Activated CD4-positive, alpha-beta T cell treated with anti-CD3 and anti-CD28 coated beads, Interleukin-2, amount 50 U/mL, for 16 hours (primary cell): Measurements from ENCODE around the gene CFAP251.
A peak's percentile ranks its signal among the peaks of the same experiment; 100 is the strongest.

Experiments
- DNase-seq: peaks from one replicate; pipeline ENCODE4 v3.0.0-alpha.2; 2020

The CFAP251 gene

DNA sequence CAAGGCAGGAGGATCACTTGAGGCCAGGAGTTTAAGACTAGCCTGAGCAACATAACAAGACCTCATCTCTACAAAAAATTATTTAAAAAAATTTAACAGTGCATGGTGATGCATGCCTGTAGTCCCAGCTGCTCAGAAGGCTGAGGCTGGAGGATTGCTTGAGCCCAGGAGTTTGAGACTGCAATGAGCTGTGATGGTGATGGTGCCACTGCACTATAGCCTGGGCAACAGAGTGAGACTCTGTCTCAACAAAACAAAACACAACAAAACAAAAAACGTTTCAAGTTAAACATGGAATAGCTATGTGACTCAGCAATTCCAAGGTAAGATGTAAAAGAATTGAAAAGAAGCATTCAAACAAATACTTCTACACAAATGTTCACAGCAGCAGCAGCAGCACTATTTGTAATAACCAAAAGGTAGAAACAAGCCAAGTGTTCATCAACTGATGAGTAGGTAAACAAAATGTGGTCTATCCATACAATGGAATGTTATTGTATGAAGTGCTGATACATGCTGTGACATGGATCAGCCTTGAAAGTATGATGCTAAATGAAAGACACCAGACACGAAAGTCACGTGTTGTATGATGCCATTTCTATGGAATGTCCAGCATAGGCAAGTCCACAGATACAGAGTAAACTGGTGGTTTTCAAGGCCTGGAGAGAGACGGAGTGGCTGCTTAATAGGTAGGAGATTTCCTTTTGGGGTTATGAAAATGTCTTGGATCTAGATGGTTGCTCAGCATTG lies 31.4 kb downstream of the CFAP251 start:
- DNase-seq, result no peak

DNA sequence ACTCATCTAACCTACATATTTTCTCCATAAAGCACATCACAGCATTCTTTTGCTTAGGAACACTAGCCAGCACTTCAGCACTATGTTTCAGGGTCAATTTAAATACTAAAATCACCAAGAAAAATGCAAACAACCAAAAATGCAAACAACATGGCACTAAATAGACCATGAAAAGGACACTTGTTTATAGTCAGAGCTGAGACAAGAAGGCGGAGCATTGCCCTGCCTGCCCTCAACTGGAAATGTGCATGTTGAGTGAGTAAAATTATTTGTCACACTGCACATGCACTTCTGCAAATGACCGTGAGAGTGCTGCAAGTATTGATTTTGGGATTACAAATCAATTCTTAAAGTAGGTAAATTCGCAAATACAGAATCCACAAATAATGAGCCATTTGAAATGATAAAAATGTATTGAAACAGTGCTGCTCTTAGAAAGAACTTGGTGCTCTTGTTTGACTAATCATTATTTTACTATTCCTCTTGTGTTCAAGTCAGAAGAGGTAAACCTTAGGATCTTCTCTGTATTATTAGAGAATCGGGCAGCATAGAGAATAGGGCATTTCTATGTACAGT lies 34.8 kb downstream of the CFAP251 start:
- DNase-seq, result no peak

DNA sequence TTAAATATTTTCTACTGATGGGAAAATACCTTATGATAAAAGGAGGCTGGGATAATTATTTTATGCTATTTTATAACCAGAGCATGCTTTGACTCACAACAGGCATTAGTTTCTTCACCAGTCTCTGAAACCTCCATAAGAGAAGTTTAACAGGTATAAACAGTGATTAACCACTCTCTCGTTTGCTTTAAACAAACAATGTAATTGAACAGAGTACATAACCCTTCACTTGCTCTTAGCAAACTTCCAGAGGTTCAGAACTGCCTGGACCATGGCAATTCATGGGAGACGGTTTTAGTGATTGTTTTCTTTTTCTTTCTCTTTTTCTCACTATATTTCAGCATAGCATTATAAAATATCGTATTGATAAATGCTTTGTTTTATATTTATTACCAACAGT lies 35.3 kb downstream of the CFAP251 start:
- DNase-seq, result no peak

GRCh38 chr12:121955258-121956237 lies 37.2 kb downstream of the CFAP251 start:
- no peak for DNase-seq

DNA sequence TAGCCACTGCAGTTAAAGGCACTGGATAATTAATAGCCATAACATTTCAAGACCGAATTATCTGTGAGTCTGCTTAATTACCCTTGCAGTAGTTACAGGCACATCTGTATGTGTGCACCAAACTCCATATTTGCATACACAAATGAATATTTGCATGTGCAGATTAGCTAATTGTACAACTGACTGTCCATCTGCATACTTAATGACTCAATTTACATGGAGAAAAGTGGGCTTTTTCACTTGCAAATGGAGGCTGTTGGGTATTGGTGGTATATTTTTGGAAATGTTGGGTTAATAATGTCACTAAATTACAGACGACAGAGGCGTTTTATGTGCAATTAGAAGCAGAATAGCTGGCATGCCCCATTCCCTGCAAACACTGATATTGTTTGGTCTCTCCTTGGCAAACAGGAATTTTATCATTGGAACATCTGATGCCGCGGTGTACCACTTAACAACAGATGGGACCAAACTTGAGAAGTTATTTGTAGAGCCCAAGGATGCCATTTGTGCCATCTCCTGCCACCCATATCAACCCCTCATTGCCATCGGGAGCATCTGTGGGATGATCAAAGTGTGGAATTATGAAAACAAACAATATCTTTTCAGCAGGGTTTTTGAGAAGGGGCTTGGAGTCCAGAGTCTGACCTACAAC lies 39.6 kb downstream of the CFAP251 start:
- no peak for DNase-seq

DNA sequence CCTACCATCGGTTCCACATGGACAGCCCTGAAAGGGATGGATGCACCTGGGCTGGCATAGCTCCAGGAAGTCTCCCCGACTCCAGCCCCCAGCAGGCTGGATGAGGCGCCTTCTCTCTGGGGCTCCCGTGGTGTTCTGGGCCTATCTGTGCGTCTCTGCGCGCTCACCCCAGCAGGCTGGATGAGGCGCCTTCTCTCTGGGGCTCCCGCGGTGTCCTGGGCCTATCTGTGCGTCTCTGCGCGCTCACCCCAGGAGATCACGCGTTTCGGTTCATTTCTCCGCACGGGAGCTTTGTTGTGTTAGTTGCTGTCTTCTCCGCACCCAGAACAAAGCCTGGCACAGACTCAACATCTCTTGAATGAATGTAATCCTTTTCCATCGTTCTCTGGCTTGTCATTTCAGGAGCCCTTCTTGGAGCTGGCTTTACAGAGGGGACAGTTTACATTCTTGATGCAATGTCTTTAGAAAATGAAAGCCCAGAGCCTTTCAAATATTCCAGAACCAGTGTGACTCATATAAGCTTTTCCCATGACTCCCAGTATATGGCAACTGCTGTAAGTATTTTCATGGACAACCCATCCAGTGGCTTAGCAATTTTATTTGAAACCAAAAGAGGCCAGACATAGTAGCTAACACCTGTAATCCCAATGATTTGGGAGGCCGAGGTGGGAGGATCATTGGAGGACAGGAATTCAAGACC lies 40.3 kb downstream of the CFAP251 start:
- DNase-seq, result no peak

DNA sequence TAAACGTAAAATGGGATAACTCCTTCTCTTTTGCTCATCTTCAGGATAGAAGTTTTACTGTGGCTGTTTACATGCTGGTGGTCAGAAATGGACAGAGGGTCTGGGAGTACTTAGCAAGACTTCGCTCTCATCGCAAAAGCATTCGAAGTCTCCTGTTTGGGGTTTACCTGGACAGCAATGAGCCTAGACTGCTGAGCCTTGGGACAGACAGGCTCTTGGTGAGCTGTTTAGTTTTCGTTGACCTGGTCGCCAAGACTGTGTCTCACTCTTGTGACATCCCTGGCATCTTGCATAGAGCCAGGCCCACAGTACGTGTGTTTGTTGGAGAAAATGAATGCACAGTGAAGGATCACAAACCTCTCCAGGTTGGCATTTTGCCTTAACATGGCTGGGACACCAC lies 42.1 kb downstream of the CFAP251 start:
- no peak for DNase-seq

DNA sequence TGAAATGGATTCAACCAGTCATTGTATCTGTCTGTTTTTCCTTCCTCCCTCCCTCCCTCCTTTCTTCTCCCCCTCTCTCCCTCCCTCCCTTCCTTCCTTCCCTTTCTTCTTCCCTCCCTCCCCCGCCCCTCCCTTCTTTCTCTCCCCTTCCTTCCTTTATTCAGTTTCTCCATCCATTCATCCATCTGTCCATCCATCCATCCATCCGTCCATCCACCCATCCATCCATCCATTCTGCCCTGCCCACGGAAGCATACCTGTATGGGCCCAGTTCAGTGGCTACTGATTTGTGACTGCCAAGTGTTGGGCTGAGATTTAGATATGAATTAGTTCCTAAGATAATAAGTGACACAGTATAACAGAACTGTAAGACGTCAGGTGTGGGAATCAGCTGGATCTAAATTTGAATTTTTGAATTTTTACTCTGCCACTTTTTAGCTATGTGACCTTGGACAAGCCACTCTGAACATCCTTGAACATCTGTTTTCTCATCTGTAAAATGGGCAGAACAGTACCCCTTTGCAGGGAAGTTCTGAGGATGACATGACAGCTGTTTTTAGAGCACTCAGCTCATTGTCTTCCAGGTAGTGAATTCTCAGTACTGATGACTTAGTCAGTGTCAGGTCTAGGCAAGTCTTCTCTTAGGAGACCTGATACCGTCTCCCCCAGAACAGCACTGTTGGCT lies 42.9 kb downstream of the CFAP251 start:
- DNase-seq, result no peak

- DNase-seq, result no peak
Observed at GRCh38 chr12:121963341-121964018, 45.1 kb downstream of the CFAP251 start.

GRCh38 chr12:121964813-121965643 lies 46.6 kb downstream of the CFAP251 start:
- DNase-seq, result no peak

- no peak for DNase-seq
Observed at GRCh38 chr12:121966959-121967358, 48.6 kb downstream of the CFAP251 start.

GRCh38 chr12:121968876-121969275 lies 50.5 kb downstream of the CFAP251 start:
- DNase-seq, result no peak

- DNase-seq, result no peak
Observed at GRCh38 chr12:121969726-121970125, 51.3 kb downstream of the CFAP251 start.

DNA sequence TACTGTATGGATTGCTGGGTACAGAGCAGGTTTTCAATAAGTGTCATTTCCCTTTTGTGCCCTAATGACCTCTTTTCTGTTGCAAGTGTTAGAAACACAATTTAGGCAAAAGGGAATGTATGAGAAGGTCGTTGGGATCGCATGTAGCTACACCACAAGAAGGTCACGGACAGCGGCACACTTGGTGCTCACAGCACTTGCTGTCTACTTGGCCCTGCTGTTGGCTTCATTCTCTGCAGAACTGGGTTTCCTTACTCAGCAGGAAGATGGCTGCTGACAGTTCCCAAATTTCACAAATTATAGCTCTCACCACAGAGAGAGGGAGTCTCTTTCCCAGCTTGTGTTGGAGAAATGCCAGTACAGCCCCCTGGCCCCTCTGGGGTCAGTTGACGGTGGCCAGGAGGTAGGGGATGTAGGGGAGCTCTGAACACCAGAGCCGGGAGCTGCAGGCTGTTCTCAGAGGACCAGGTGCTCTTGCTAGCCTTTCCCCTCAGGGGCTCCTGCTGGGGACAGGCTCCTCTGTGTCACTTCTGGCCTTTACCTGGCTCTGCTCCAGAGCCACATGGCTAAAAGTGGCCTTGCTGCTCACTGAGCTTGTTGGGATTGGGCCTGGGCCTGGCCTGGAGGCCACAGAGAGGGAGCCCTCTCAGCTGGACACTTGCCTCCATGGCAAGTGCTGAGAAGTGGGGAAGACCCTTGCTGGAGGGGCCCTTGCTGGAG lies 52.3 kb downstream of the CFAP251 start:
- DNase-seq, result no peak

GRCh38 chr12:121974026-121974985 lies 55.9 kb downstream of the CFAP251 start:
- no peak for DNase-seq

GRCh38 chr12:121975021-121975420 lies 56.6 kb downstream of the CFAP251 start:
- no peak for DNase-seq

DNA sequence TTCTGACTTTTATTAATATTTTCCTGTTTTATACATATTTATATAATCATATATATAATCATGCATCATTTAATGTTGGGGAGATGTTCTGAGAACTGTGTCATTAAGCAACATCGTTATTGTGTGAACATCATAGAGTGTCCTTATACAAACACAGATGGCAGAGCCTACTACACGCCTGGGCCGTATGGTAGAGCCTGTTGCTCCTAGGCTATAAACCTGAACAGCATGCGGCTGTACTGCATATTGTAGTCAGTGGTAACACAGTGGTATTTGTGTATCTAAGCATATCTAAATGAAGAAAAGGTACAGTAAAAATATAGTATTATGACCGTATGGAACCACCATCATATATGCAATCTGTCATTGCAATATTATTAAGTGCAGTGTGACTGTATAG lies 58.6 kb downstream of the CFAP251 start:
- DNase-seq, result no peak

GRCh38 chr12:121980191-121980891 lies 61.9 kb downstream of the CFAP251 start:
- peak; percentile 41 for DNase-seq
